ENCODE measurements around the gene PLCB3. TPM values are rescaled to one million over a fixed set of nuclear protein-coding genes. Genes with fewer than 3 reads are reported as not detected.

The PLCB3 gene
- total RNA-seq, 1 donor from 2014 or later = 25.4 TPM

DNA sequence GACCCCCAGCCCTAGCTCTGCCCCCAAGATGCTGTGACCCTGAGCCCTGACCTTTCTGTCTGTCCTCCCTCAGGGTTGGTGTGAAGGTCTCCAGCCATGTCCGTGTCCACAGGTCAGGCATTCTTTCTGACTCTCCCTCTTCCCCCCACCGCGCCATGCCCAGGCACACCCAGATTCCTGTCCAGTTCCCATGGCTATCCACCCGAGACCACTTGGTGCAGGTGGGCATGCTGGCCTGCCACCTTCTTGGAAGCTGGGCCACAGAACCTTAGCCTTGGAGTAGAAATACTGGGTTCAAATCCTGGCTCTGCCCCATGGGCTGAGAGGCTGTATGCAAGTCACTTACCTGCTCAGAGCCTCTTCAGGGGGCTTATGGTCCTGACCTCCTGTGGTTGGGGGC is 2.3 kb upstream of the PLCB3 start:
- H3K4me3 ChIP-seq (ENCODE audit: low read depth, low read length) = no peak overlapping the region
- TF ChIP-seq, protein P1, sequence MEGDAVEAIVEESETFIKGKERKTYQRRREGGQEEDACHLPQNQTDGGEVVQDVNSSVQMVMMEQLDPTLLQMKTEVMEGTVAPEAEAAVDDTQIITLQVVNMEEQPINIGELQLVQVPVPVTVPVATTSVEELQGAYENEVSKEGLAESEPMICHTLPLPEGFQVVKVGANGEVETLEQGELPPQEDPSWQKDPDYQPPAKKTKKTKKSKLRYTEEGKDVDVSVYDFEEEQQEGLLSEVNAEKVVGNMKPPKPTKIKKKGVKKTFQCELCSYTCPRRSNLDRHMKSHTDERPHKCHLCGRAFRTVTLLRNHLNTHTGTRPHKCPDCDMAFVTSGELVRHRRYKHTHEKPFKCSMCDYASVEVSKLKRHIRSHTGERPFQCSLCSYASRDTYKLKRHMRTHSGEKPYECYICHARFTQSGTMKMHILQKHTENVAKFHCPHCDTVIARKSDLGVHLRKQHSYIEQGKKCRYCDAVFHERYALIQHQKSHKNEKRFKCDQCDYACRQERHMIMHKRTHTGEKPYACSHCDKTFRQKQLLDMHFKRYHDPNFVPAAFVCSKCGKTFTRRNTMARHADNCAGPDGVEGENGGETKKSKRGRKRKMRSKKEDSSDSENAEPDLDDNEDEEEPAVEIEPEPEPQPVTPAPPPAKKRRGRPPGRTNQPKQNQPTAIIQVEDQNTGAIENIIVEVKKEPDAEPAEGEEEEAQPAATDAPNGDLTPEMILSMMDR (IDR thresholded peaks at IDR 0.05; ENCODE audit: insufficient read depth, low read length, poor library complexity, severe bottlenecking) = no peak
- H3K36me3 ChIP-seq (ENCODE audit: control insufficient read depth, insufficient read depth, low read length) = no peaks in the 10 kb centered on the region
- DNase-seq (ENCODE audit: low read depth) = no peak
- H3K27me3 ChIP-seq (ENCODE audit: control insufficient read depth, insufficient read depth, low read length) = no peaks in the 10 kb centered on the region

DNA sequence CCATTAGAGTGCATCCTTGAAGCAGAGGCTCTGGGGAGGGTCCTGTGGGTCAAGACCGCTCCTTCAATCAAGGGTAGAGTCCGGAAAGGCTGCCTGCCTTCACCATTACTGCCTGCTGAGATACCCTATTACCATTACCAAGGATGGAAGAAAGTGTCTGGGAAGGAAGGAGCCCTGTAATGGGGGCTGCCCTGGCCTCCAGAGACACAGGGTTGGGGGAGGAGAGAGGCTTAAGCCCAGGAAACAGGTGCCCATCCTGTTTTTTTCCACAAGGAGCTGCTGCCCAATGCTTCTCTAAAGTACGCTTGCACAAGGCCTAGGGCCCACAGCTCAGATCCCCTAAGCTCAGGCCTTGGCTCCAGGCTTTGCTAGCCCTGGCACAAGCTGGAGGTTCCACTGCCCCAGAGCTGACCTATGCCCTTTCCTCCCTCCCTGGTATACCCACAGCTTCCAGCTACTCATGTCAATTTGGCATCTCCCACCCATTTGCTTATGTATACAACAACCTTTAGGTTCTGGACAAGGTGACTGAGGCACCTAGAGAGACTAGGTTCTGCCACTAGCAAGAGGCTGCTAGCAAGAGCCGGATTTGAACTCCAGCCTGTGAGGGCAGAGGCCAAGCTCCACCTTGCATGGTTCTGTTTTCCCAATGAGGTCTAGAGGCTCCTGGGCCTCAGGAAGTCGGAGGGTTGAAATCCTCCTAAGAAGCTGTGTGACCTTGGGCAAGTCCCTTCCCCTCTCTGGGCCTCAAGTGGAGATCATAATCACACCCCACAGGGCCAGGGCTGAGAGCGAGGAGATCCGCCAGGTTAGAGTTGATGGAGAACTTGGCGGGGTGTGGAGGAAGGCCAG is 1.5 kb upstream of the PLCB3 start:
- Histone ChIP-seq H3K4me3 (ENCODE audit: low read depth, low read length) (no peak overlapping the region), H3K36me3 (ENCODE audit: control insufficient read depth, insufficient read depth, low read length) (no peaks in the 10 kb centered on the region), H3K27me3 (ENCODE audit: control insufficient read depth, insufficient read depth, low read length) (no peaks in the 10 kb centered on the region)
- TF ChIP-seq, protein P1 (IDR thresholded peaks at IDR 0.05; ENCODE audit: insufficient read depth, low read length, poor library complexity, severe bottlenecking) = no peak
- DNase-seq (ENCODE audit: low read depth) = no peak

DNA sequence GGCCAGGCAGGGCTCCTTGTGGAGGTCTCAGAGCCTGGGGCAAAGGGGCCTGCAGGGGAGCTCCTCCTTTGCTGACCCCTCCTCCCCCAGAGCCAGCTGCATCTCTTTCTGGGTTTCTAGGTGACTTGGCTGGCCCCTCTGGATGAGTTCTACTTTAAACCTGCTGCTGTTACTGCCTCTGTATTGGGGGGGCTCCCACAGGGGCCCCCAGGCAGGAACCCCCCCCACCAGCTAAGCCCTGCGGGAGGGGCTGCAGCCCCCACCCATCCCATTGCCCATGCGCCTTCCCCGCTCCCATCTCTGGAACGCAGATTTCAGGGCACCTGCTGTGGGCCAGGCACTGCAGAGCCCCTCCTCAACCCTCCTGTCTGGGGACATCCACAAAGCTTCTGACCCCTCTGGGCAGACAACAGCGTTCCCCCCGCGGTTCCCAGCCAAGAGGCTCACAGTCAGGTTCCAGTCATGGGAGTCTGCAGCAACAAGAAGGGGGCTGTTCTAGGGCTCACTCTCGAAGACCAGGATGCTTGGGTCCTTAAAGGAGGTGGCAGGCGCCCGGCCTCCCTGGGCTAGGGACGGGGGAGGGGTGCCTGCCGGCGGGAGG is 815 bp upstream of the PLCB3 start:
- TF ChIP-seq, protein P1 (IDR thresholded peaks at IDR 0.05; ENCODE audit: insufficient read depth, low read length, poor library complexity, severe bottlenecking) = no peak
- H3K36me3 ChIP-seq (ENCODE audit: control insufficient read depth, insufficient read depth, low read length) = no peaks in the 10 kb centered on the region
- H3K4me3 ChIP-seq (ENCODE audit: low read depth, low read length) = peak overlapping the region; percentile 77
- DNase-seq (ENCODE audit: low read depth) = no peak
- H3K27me3 ChIP-seq (ENCODE audit: control insufficient read depth, insufficient read depth, low read length) = no peaks in the 10 kb centered on the region

DNA sequence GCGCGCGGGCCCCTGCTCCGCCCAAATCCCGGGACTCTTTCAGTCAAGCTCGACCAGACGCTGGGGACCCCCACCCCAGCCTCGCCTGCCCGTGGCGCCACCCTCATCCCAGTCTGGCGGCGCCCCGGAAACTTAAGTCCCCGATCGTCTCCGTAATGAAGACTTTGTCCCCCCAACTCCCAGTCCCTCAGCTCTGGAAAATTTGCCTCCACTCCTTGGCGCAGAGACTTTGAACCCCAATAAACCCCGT is 348 bp downstream of the PLCB3 start:
- Histone ChIP-seq H3K27me3 (ENCODE audit: control insufficient read depth, insufficient read depth, low read length) (no peaks in the 10 kb centered on the region), H3K4me3 (ENCODE audit: low read depth, low read length) (peak overlapping the region; percentile 77), H3K36me3 (ENCODE audit: control insufficient read depth, insufficient read depth, low read length) (peaks cover 2% of the 10 kb centered on the region)
- DNase-seq (ENCODE audit: low read depth) = no peak
- TF ChIP-seq, protein P1 (IDR thresholded peaks at IDR 0.05; ENCODE audit: insufficient read depth, low read length, poor library complexity, severe bottlenecking) = no peak

DNA sequence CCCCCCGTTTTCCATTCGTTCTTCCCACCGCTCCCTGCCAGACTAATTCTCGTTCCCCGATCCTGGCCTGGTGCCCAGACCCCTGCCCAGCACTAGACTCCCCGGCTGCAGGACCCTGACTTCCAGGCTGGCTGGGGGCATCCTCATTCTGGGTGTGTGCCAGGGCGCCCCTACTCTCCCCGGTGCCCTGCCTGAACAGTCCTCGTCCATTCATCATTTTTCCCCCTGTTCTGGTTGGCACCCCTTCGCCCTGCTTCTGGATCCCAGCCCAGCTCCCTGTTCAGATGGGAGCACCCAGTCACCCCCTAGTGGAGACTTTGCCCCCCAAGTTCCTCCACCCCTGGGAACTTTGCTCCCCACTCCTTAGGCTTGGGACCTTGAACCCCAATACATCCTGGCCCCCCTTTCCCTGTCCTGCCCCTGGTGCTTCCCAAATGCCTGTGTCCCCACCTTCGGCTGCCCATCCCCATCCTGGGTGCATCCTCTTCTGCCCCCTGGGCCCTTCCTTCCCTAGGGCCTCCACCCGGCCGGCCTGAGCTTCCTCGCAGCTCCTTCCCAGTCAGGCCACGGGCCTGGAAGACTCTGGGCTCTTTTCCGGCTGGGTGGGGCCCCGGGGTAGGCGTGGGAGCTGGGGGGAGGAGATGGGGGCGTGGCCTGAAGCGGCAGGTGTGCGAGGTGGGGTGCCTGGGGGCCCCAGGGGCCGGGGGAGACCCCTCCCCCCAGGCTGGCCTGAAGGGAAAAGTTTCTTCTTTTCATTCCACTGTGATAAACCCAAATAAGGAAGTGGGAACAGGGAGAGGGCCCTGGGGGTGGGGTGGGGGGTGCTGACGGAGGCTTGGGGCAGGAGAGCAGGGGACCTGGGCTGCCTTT is 908 bp downstream of the PLCB3 start:
- TF ChIP-seq, protein P1 (IDR thresholded peaks at IDR 0.05; ENCODE audit: insufficient read depth, low read length, poor library complexity, severe bottlenecking) = peak; percentile 38
- Histone ChIP-seq H3K27me3 (ENCODE audit: control insufficient read depth, insufficient read depth, low read length) (no peaks in the 10 kb centered on the region), H3K4me3 (ENCODE audit: low read depth, low read length) (peak overlapping the region; percentile 77), H3K36me3 (ENCODE audit: control insufficient read depth, insufficient read depth, low read length) (peaks cover 2% of the 10 kb centered on the region)
- no peak for DNase-seq (ENCODE audit: low read depth)

All from kidney epithelial cell (primary cell).